ENCODE measurements around the gene PKNOX2.

The PKNOX2 gene

DNA sequence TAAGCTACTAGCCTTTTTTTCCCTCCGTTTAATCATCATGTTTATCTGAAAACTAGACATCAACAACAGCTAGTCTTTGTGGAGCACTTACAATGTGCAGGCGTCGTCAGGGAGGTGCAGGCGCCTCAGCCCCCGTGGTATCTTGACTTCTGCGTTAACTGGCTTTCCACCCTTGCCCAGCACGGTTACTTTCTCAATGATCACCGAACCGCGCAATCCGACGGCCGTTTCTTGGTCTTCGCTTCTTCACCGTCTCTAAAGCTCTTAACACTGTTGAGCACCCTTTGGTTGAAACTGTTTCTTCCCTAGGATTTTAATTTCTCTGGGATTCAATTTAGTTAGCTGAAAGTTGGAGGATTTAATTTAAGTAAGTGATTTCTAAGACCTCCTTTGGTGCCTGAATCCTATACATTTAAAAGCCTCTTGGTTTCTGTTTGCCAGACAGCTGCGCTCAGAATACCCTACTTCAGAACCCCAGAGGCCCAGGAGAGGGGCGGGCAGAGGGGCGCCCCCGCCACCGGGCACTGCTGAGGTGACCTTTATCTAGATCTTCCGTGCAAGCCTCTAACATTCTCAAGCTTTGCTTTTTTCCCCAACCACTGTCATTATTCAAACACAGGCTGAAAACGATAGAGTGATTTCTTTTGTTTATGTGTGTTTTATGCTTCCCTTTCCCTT, 35.1 kb upstream of the PKNOX2 start:
- TF ChIP-seq, protein P1, sequence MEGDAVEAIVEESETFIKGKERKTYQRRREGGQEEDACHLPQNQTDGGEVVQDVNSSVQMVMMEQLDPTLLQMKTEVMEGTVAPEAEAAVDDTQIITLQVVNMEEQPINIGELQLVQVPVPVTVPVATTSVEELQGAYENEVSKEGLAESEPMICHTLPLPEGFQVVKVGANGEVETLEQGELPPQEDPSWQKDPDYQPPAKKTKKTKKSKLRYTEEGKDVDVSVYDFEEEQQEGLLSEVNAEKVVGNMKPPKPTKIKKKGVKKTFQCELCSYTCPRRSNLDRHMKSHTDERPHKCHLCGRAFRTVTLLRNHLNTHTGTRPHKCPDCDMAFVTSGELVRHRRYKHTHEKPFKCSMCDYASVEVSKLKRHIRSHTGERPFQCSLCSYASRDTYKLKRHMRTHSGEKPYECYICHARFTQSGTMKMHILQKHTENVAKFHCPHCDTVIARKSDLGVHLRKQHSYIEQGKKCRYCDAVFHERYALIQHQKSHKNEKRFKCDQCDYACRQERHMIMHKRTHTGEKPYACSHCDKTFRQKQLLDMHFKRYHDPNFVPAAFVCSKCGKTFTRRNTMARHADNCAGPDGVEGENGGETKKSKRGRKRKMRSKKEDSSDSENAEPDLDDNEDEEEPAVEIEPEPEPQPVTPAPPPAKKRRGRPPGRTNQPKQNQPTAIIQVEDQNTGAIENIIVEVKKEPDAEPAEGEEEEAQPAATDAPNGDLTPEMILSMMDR (IDR thresholded peaks at IDR 0.05; ENCODE audit: borderline replicate concordance, insufficient read depth, low read depth, low read length), result no peak
- no peak overlapping the region for H3K4me3 ChIP-seq (ENCODE audit: low read depth, low read length)

DNA sequence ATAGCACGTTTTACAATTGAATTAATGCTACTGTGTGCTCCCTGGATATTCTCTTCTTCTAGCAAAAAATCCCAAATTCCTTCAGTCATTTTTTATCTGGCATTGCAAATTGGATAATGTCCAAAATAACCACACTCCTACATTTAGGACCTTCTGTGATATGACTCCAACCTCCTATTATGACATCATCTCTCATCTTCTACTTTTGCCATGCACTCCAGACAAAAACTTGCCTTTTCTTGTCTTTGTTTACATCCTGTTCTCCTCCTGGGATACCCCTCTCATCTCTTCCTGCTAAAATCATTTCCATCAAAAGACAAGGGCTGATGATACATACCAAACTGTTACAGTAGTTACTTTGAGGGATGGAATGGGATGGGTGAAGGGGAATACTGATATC, 32.5 kb upstream of the PKNOX2 start:
- TF ChIP-seq, protein P1 (IDR thresholded peaks at IDR 0.05; ENCODE audit: borderline replicate concordance, insufficient read depth, low read depth, low read length), result no peak
- H3K4me3 ChIP-seq (ENCODE audit: low read depth, low read length), result no peak overlapping the region

DNA sequence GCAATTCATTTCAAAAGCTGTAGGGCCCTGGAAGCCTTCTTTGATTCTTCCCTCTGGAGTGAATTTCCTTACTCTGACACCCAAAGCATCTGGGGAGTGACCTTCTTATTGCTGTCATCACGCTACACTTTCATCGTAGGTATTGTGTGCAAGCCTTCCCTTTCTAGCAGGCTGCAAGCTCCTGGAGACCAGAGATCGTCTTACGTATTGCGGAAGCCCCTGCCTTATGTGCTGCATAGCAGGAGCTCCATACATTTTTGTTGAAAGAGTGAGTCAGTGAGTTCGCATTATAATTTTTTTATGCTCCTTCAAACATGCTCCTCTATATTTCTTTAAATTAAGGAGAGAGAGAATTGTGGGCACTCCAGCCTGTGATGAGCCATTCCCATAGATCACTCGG, 32.0 kb upstream of the PKNOX2 start:
- no peak overlapping the region for H3K4me3 ChIP-seq (ENCODE audit: low read depth, low read length)
- TF ChIP-seq, protein P1 (IDR thresholded peaks at IDR 0.05; ENCODE audit: borderline replicate concordance, insufficient read depth, low read depth, low read length), result no peak

DNA sequence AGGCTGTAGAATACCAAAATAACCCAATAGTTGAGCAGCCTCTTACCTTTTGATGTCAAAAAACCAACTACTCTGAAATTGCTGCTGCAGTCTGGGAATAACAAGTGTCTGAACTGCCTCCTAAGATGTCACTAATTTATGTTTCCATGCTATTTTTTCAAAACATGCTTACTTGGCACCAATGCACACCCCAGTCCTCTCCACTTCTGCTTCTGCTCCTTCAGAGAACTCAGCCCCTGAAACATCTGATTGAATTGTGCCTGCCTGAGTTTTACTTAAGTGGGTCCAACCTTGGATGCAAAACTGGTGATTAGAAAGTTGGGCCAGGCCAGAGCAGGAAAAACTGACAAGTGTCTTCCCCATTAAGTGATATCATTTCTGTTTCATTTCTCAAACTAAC, 28.6 kb upstream of the PKNOX2 start:
- no peak overlapping the region for H3K4me3 ChIP-seq (ENCODE audit: low read depth, low read length)
- TF ChIP-seq, protein P1 (IDR thresholded peaks at IDR 0.05; ENCODE audit: borderline replicate concordance, insufficient read depth, low read depth, low read length), result no peak

DNA sequence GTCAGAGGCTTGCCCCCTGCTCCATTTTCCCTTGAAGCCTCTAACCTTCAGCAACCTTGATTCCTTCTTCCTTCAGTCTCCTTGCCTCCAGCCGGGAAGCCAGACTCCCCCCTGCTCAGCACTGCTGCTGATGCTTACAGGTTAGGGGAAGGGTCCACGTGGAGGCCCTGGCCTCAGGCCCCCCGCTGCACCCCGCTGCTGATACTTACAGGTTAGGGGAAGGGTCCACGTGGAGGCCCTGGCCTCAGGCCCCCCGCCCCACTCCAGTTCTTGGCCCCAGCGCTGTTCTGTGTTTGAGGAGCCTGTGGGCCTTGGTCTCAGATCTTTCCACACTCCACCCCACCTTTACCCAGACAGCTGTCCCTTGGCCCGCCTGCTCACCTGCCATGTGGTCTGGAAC, 25.6 kb upstream of the PKNOX2 start:
- TF ChIP-seq, protein P1 (IDR thresholded peaks at IDR 0.05; ENCODE audit: borderline replicate concordance, insufficient read depth, low read depth, low read length), result no peak
- H3K4me3 ChIP-seq (ENCODE audit: low read depth, low read length), result no peak overlapping the region

DNA sequence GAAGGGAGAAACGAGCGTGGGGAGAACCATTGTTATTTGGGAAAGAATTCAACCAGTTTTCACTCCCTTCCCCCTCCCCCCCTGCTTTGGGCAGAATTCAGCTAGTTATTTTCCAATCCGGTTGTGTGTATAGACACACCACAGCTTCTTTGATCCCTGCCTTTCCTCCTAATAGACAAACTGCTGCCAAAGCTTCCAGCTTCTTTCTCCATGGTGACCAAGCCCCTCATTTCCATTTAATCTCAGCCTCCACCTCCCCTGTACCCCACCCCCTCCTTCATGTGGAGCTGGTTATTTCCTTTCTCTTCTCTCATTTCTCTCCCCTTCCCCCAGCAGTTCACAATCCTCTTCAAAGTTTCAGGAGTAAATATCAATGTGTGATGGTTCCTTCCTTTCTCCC, 24.8 kb upstream of the PKNOX2 start:
- TF ChIP-seq, protein P1 (IDR thresholded peaks at IDR 0.05; ENCODE audit: borderline replicate concordance, insufficient read depth, low read depth, low read length), result no peak
- no peak overlapping the region for H3K4me3 ChIP-seq (ENCODE audit: low read depth, low read length)

DNA sequence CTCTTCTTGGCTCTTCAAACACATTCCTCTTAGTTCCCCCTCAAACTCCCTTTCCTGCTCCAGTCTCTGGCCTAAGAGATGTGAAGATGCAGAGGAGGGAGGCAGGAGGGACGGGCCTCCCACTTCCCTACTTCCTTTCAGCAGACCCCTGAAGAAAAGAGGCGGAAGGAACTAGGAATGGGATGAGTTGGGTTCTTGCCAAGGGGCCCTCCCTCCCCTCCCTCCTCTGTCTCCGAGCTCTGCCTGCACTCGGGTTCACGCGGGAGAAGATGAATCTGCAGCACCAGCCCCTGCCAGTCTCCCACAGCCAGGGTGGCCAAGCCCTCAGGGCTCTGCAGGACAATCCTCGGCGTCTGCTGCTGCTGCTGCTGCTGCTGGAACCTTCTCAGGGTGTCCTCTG, 24.3 kb upstream of the PKNOX2 start:
- H3K4me3 ChIP-seq (ENCODE audit: low read depth, low read length), result no peak overlapping the region
- TF ChIP-seq, protein P1 (IDR thresholded peaks at IDR 0.05; ENCODE audit: borderline replicate concordance, insufficient read depth, low read depth, low read length), result no peak

Measured in GM12875 (cell line).